ENCODE data around the gene UNK.

Gene UNK

GRCh38 chr17:75839942-75840798 lies 55.6 kb downstream of the UNK start:
- ChIA-PET CTCF (interaction anchor here (0.5 to 0.6 kb wide), 2 partner anchors 15 to 58 kb away, joined by 3 to 4 read pairs; no protein-coding TSS in a partner anchor), POLR2A (ENCODE audit: low non-redundant PET) (no interaction called here)

GRCh38 chr17:75840799-75841164 lies 56.2 kb downstream of the UNK start:
- peak overlapping the region; percentile 92 for H3K27ac ChIP-seq
- CTCF ChIA-PET = interaction anchor here (0.7 kb wide), 1 partner anchor 138 kb away, joined by 3 read pairs; the partner anchor contains the start of genes ACOX1 and TEN1
- POLR2A ChIA-PET (ENCODE audit: low non-redundant PET) = no interaction called here
- TF ChIP-seq CTCF (conservative IDR thresholded peaks at IDR 0.05; ENCODE audit: low read depth) = no peak
- no peak for DNase-seq (ENCODE audit: low spot score)

More at GRCh38 chr17:75839942-75840798, 55.6 kb downstream of the UNK start:
- H3K27ac ChIP-seq = peak overlapping the region; percentile 92
- DNase-seq (ENCODE audit: low spot score) = no peak
- TF ChIP-seq CTCF (conservative IDR thresholded peaks at IDR 0.05; ENCODE audit: low read depth) = no peak

- no peak for TF ChIP-seq CTCF (conservative IDR thresholded peaks at IDR 0.05; ENCODE audit: low read depth)
- ChIA-PET POLR2A (ENCODE audit: low non-redundant PET) (no interaction called here), CTCF (no interaction called here)
- H3K27ac ChIP-seq = peak overlapping the region; percentile 92
- no peak for DNase-seq (ENCODE audit: low spot score)
These were observed 57.8 kb downstream of the UNK start for GRCh38 chr17:75842411-75842810.

- no peak for DNase-seq (ENCODE audit: low spot score)
- POLR2A ChIA-PET (ENCODE audit: low non-redundant PET) = no interaction called here
- H3K27ac ChIP-seq = peak overlapping the region; percentile 92
- CTCF ChIA-PET = no interaction called here
- TF ChIP-seq CTCF (conservative IDR thresholded peaks at IDR 0.05; ENCODE audit: low read depth) = no peak
These were observed 58.5 kb downstream of the UNK start for GRCh38 chr17:75842963-75843576.

GRCh38 chr17:75843577-75844529 lies 59.2 kb downstream of the UNK start, which contains the start of gene UNC13D:
TSS of gene UNC13D (minus strand) at chr17:75844404. CDS start at chr17:75844337, 67 bp downstream.
- ChIA-PET POLR2A (ENCODE audit: low non-redundant PET) (interaction anchor here (0.7 to 3.1 kb wide), 2 partner anchors 11 to 67 kb away, joined by 3 to 11 read pairs; partner anchors contain the start of gene WBP2), CTCF (interaction anchor here (0.6 to 2.1 kb wide), 6 partner anchors 11 to 311 kb away, joined by 3 to 12 read pairs (median 5); partner anchors contain the start of gene WBP2)
- DNase-seq (ENCODE audit: low spot score) = no peak
- H3K27ac ChIP-seq = peak within 1 kb of the TSS; percentile 92
- TF ChIP-seq CTCF (conservative IDR thresholded peaks at IDR 0.05; ENCODE audit: low read depth) = no peak

Data from RWPE1 (cell line).